Parathyroid adenoma (tissue), 2 donors: Measurements from ENCODE around the gene SCN4A.

Experiments
- H2AFZ ChIP-seq: fragments of 300-600 bp; sonication (generic); one replicate; pipeline ENCODE4 v1.7.0; 2017; ENCODE audit warnings: antibody characterized with exemption, mild to moderate bottlenecking
- H3K27ac ChIP-seq: fragments of 300-600 bp; sonication (generic); one replicate; pipeline ENCODE4 v1.7.0; 2017
- H3K27me3 ChIP-seq: fragments of 300-600 bp; sonication (generic); one replicate; pipeline ENCODE4 v1.7.0; 2017; ENCODE audit warnings: low read length; ENCODE audit not compliant: control insufficient read depth, insufficient read depth
- H3K36me3 ChIP-seq: fragments of 300-600 bp; sonication (generic); one replicate; pipeline ENCODE4 v1.7.0; 2017; ENCODE audit warnings: low read length; ENCODE audit not compliant: control insufficient read depth, insufficient read depth
- H3K4me1 ChIP-seq: fragments of 300-600 bp; sonication (generic); one replicate; pipeline ENCODE4 v1.7.0; 2017; ENCODE audit warnings: control low read depth
- H3K4me2 ChIP-seq: fragments of 300-600 bp; sonication (generic); one replicate; pipeline ENCODE4 v1.7.0; 2017; ENCODE audit warnings: low read length
- H3K4me3 ChIP-seq: fragments of 300-600 bp; sonication (generic); one replicate; pipeline ENCODE4 v1.7.0; 2017; ENCODE audit warnings: low read depth, low read length
- H3K79me2 ChIP-seq: fragments of 300-600 bp; sonication (generic); one replicate; pipeline ENCODE4 v1.7.0; 2017; ENCODE audit warnings: control low read depth
- H3K9ac ChIP-seq: fragments of 300-600 bp; sonication (generic); one replicate; pipeline ENCODE4 v1.7.0; 2017; ENCODE audit warnings: mild to moderate bottlenecking
- H3K9me3 ChIP-seq: fragments of 300-600 bp; sonication (generic); one replicate; pipeline ENCODE4 v1.7.0; 2017; ENCODE audit warnings: low read length; ENCODE audit not compliant: control insufficient read depth
- TF ChIP-seq, protein P1 (sequence below): fragments of 300-600 bp; sonication (generic); IDR thresholded peaks from one replicate; pipeline ENCODE4 v1.7.0; 2017; ENCODE audit warnings: antibody characterized with exemption, mild to moderate bottlenecking
- donor health status: primary hyperparathyroidism.

Gene SCN4A

DNA sequence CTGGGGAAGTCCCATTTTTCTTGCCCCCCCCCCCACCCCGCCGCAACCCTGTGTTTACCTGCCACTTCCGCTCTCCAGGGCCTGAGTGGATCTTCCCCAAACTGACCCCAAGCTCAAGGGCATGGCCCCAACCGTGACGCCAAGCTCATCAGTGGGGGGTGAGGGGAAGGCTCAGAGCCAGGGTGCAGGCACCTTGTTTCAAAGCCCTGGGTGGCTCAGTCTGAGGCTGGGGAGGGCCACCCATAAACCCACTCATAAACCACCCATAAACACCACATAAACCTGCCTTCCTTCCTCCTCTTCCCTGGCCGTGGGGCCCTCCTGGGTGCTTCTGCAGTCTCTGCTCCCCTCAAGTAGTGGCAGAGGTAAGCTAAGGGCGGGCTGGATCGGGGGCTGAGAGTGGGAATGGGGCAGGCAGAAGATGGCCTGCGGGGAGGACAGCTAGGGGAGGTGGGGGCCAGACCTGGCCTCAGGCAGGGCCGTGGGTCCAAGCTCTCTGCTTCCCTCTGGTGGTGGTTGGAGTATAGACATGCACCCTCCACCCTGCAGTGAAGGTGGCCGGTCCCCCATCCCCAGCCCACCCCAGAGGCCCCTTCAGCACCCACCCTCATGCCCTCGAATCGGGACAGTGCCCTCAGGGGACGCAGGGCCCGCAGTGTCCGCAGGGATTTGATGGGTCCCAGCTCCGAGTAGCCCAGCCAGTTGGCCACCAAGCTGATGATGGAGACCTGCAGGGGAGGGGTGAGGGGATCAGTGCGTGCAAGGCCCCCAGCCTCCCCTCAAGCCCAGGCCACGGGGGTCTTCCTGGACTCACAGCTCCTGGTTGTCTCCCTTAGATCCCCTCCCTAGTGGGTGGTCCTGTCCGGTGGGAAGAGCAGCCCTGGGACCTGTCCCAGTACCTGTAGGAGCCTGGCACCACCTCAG, 26.0 kb downstream of the SCN4A start:
- Histone ChIP-seq H3K4me2 (no peak overlapping the region), H3K27ac (no peak overlapping the region), H3K27me3 (no peaks in the 10 kb centered on the region), H3K4me1 (peaks cover 3% of the 10 kb centered on the region), H3K79me2 (no peaks in the 10 kb centered on the region), H3K9me3 (no peaks in the 10 kb centered on the region), H2AFZ (peak overlapping the region; percentile 89), H3K4me3 (no peak overlapping the region), H3K36me3 (no peaks in the 10 kb centered on the region), H3K9ac (no peak overlapping the region)
- TF ChIP-seq, protein P1, sequence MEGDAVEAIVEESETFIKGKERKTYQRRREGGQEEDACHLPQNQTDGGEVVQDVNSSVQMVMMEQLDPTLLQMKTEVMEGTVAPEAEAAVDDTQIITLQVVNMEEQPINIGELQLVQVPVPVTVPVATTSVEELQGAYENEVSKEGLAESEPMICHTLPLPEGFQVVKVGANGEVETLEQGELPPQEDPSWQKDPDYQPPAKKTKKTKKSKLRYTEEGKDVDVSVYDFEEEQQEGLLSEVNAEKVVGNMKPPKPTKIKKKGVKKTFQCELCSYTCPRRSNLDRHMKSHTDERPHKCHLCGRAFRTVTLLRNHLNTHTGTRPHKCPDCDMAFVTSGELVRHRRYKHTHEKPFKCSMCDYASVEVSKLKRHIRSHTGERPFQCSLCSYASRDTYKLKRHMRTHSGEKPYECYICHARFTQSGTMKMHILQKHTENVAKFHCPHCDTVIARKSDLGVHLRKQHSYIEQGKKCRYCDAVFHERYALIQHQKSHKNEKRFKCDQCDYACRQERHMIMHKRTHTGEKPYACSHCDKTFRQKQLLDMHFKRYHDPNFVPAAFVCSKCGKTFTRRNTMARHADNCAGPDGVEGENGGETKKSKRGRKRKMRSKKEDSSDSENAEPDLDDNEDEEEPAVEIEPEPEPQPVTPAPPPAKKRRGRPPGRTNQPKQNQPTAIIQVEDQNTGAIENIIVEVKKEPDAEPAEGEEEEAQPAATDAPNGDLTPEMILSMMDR: peak; percentile 65

DNA sequence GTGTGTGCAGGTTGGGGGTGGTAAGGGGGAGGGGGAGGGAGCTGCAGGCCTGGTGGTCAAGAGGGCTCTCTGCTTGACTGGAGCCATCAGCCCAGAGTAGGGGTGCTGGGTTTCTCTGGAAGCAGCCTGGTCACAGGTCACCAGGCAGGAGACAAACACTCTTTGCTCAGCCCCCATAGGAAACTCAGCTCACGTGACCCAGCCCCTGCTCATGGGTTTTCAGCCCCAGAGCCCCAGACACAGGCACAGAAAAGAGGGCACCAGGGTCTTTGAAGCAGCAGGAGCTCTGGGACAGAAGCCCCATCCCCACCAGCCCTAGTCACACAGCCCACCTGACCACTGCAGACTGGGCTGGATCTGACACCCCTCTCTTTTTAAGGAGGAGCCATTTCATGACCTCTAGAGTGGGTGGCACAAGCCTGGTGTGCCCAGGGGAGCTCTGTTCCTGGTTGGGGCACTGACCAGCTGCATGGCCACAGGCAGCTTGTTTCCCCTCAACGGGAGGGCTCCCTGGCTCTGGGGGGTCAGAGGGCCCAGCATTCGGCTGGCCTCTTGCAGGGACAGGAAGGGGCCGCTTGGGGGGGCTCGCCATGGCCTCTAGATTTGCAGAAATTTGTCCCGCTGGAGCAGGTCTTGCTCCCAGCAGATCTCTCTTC, 26.8 kb downstream of the SCN4A start:
- no peak overlapping the region for H2AFZ ChIP-seq
- no peaks in the 10 kb centered on the region for H3K79me2 ChIP-seq
- no peaks in the 10 kb centered on the region for H3K36me3 ChIP-seq
- TF ChIP-seq, protein P1: no peak
- H3K4me2 ChIP-seq: no peak overlapping the region
- H3K4me3 ChIP-seq: no peak overlapping the region
- H3K9me3 ChIP-seq: no peaks in the 10 kb centered on the region
- H3K27ac ChIP-seq: no peak overlapping the region
- H3K9ac ChIP-seq: no peak overlapping the region
- peaks cover 3% of the 10 kb centered on the region for H3K4me1 ChIP-seq
- no peaks in the 10 kb centered on the region for H3K27me3 ChIP-seq

GRCh38 chr17:63944736-63945499, 27.8 kb downstream of the SCN4A start:
- Histone ChIP-seq H3K4me1 (peaks cover 3% of the 10 kb centered on the region), H3K27me3 (no peaks in the 10 kb centered on the region), H3K9me3 (no peaks in the 10 kb centered on the region), H3K9ac (no peak overlapping the region), H3K4me3 (no peak overlapping the region), H3K27ac (no peak overlapping the region), H3K4me2 (no peak overlapping the region), H2AFZ (no peak overlapping the region), H3K36me3 (no peaks in the 10 kb centered on the region), H3K79me2 (no peaks in the 10 kb centered on the region)
- TF ChIP-seq, protein P1: no peak

GRCh38 chr17:63943745-63944144, 29.0 kb downstream of the SCN4A start:
- Histone ChIP-seq H3K27me3 (no peaks in the 10 kb centered on the region), H3K27ac (no peak overlapping the region), H3K36me3 (no peaks in the 10 kb centered on the region), H3K4me2 (no peak overlapping the region), H3K9ac (no peak overlapping the region), H3K79me2 (no peaks in the 10 kb centered on the region), H3K4me3 (no peak overlapping the region), H3K4me1 (peaks cover 3% of the 10 kb centered on the region), H2AFZ (no peak overlapping the region), H3K9me3 (no peaks in the 10 kb centered on the region)
- TF ChIP-seq, protein P1: no peak
